ENCODE results near the gene KRTAP5-2.

Gene KRTAP5-2

DNA sequence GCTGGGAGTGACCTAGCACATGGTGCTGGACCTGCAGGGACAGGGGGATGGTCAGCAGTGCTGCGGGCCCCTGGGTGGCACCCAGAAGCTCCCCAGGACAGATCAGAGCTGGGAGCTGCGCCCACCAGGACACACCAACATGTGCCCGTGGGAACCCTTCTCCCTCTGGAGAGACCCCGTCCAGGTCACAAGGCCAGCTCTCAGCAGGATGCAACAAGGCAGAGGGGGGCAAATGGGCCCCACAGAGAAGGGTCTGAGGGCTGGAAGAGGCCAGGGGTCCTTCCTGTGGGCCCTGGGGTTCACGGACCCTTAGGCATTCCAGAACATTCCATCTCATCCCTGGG is 32.2 kb downstream of the KRTAP5-2 start:
- DNase-seq = no peak

DNA sequence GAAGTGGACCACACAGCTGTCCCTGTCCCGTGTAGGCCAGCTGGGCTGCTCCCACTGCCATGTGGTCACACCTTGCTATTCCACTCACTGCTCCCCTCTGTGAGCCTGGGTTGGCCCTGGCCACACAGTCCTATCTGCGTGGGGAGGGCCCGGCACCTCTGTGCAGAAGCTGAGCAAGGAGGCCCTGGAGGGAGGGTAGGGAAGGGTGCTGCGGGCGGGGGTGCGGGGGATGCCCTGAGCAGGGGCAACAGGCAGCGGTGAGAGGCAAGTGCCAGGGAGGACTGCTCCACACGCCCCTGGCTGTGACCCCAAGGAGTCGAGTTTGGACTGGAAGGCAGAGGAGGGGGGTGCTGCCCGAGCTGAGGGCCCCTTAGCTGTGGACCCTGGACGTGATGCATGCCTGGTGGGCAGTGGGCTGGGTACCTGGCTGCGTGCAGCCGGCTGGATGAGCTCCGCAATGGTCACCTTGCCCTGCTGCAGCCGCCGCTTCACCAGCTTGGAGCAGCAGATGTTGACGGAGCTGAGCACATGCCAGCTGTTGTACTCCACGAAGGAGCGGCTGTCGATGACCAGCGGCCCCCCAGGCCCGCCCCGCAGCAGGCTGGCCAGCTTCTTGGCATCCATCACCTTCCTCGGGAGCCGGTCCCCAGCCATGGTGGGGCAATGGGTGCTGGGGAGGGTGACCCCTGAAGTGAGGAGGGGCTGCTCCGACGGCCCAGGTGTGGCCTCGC is 32.8 kb downstream of the KRTAP5-2 start:
- no peak for DNase-seq

DNA sequence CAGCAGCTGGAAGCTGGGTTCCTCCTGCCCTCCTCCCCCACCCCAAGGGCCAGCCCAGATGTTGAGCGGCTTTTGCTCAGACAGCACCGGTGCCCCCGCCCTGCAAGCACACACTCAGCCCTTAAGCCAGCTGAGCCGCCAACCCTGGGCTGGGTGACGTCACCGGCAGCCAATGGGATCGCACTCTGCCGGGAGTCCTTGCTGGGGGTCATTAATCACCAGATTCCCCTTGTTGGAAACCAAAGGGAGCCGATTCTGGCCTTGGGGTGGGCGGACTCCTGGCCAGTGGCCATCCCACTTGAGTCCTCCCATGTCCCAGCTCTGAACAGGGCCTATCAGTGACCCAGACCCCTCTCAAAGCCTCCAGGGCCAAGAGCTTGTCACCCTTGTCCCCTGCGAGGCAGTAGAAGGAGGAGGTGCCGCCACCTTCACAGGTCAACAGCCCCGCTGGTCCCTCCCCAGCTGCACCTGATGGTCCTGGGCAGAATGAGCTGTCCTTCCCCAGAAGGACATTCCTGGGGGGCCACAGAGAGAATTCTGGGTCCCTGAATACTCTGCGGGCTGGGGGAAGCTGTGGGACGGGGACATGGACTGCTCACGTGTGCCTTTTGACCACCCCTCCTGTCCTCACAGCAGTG is 33.4 kb downstream of the KRTAP5-2 start:
- DNase-seq = no peak

DNA sequence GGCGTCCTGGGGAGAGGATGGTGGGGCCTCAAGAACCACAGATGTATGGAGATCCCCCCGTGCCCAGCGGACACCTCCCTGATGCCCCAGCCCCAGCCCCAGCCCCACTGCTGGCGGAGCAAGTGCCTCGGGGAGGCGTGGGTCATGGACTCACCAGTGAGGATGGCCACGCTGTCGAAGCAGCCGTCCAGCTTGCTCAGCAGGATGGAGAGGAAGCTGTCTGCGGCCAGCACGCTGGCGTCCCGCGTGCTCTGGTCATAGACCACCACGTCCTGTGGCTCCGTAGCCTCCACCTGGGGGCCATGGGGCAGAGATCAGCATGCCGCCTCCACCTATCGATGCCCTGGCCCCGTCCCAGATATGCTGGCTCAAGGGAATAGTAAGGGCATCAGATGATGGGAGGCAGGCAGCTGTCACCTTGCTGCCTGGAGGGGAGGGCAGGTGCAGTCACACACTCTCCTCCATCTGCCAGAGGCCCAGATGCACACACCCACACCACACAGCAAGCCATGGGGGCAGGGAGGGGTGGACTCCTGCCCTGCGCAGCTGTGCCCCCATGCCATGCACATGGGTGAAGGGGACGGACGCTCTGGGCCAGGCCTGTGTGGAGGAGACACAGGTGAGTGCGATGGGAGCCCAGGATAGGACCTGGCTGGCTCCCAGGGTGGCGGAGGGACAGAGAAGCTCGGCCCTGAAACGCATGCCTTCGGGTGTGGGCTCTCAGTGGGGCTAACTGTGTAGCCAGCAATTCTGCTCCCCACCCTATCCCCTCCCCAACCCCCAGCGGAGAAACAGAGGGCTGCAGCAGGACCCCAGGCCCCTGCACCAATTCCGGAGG is 34.2 kb downstream of the KRTAP5-2 start:
- DNase-seq = no peak

GRCh38 chr11:1563149-1563638 is 34.9 kb downstream of the KRTAP5-2 start:
- DNase-seq = no peak

- DNase-seq = no peak
Measured at GRCh38 chr11:1562469-1563148, 35.5 kb downstream of the KRTAP5-2 start.

- DNase-seq = no peak
Measured at GRCh38 chr11:1561955-1562354, 36.1 kb downstream of the KRTAP5-2 start.

- DNase-seq = no peak
Measured at GRCh38 chr11:1561266-1561665, 36.8 kb downstream of the KRTAP5-2 start.

DNA sequence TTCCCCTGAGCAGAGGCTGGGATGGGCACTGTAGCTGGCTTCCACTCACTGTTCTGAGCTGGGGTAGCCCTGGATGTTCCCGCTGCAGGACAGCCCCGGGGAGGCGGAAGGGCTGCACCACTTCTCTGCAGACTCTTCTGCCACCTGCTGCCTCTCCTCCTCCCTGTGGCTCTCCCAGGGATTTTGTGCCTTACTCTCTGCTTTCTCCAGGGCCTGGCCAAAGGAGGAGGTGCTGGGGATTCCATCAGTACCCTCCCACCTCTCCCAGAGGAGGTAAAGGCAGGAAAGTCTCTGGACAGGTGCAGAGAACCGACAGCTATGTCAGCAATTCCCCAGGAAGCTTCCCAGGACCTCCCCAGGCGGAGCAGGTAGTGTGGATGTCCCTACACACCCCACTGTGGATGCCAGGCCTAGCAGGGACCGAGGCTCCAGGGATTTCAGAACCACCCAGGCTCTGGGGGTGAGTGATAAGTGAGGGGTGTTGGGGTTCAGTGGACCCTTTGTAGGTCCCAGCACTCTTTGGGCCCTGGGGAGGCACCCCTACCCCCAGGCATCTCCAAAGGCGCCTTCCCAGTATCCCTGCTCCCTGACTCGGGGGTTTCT is 37.3 kb downstream of the KRTAP5-2 start:
- no peak for DNase-seq

DNA sequence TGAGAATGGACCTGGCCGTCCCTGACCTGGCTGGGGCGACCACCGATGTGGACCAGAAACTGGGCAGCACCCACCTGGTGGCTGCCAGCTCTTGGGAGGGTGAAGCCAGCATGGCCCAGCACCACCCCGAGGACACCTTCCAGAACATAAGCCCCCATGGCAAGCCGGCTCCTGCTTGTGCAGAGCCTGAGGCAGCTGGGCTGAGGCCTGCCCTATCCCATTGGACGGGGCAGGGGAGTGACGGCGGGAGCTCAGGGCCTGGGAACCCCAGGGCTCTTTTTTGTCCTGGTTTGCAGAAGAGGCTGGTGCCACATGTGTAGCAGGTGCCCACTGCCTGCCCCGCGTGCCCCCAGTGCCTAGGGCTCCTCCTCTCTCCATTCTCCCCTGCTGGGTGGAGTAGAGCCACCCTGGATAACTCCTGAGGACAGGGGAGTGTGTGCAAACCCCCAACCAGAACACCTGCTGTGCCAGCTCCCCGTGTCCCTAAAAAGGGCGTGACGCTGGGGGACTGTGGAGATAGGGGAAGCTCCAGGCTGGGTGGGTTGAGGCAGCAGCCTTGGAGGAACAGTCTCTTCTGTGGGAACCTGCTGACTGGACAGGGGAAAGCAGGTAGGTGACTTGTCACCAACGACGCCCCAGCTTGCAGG is 38.0 kb downstream of the KRTAP5-2 start:
- DNase-seq = no peak

DNA sequence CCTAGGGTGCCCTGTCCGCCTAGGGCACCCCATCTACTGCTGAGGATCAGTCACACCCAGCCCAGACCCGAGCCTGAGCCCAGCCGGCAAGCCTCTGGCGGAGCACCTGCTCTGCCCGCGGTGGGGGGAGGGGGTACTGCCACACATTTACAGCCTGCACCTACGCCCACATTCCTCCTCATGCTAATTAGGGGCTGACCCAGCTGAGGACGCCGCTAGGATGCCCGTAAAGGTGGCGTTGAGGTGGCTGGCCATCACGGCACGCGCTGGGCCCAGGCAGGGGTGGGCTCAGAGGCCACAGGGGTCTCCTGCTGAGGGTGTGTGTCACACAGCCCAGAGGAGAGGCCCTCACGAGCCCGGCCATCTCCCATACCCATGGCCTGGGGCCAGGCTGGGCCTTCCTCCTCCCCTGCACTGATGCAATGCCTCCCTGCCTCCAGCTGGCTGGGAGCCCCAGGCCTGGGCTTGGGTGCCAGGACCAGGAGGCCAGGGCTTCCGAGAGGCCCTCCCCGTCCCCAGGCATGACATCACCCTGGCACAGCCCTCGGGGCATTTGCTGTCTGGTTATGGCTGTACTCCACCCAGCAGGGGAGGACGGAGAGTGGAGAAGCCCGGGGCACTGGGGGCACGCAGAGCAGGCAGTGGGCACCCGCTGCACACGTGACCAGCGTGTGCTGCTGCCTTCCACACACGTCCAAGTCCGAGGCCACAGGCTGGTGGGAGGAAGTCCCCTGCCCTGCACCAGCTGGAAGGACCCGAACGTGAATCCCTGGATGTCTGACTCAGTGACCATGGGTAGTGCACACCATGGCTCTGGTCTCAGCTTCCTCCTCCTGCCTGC is 38.8 kb downstream of the KRTAP5-2 start:
- DNase-seq = no peak

GRCh38 chr11:1558775-1559110 is 39.4 kb downstream of the KRTAP5-2 start:
- no peak for DNase-seq

DNA sequence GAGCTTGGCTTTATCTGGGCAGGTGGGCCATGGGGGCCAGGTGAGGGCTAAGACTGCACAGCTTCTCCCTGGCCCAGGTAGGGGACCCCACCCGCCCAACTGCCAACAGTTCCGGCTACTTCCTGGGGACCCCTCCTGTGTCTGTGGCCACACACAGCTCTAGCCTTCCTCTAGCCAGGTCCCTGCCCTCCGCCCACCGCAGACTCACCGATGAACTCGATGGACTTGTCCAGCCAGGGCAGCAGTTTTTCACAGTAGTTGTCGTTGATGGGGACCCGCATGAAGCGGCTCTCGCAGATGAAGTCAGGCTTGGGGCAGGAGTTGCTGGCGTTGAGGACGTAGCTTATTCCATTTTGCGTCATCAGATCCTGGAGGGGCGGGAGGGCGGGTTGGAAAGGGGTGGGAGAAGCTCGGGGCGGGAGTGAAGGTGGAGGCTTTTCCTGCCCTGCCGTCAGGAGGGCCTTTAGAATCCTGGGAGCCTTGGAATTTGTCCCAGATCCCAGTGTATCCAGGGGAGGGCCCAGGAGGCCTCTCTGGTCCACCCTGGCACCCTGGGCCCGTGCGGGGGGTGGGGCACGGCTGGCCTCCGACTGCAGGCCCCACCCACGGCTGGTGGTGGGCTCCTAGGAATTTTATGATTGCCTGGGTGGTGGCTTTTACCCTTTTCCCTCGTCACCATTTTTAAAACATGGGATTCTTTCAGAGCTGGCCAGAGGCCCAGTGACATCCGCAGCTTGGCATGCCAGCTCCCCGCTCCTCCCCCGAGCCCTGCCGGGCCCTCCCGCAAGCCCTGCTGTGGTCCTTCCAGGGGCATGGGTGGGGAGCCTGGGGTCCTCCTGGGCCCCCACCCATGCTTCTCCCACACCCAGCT is 40.0 kb downstream of the KRTAP5-2 start:
- no peak for DNase-seq

GRCh38 chr11:1557051-1557884 is 40.8 kb downstream of the KRTAP5-2 start:
- DNase-seq = no peak

DNA sequence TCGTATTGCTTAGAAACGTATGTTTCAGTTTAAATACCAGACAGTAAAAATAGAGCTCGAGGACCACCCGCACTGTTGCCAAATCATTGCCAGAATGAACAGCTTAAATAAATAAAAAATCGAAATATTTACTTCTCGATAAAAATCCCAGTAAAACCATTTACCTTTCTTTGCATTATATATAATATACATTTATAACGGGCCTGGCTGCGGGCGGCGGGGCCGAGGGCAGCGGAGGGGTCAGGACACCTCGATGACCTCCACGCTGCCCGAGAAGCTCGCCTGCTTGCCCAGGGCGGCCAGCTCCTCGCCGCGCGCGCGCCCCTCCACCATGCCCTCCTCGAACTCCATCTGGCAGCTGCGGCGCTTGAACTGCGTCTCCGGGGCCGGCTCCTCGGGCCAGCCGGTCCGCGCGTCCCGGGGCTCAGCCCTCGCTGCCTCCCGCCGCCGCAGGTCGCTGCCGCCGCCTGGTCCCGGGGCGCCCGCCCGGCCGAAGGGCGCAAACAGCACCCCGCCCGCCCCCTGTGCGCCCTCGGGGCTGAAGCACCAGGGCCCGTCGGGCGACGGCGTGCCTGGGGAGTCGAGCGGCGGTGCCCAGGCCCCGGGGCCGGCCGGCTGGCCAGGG is 41.7 kb downstream of the KRTAP5-2 start:
- no peak for DNase-seq

- no peak for DNase-seq
Measured at GRCh38 chr11:1555713-1556153, 42.4 kb downstream of the KRTAP5-2 start.

DNA sequence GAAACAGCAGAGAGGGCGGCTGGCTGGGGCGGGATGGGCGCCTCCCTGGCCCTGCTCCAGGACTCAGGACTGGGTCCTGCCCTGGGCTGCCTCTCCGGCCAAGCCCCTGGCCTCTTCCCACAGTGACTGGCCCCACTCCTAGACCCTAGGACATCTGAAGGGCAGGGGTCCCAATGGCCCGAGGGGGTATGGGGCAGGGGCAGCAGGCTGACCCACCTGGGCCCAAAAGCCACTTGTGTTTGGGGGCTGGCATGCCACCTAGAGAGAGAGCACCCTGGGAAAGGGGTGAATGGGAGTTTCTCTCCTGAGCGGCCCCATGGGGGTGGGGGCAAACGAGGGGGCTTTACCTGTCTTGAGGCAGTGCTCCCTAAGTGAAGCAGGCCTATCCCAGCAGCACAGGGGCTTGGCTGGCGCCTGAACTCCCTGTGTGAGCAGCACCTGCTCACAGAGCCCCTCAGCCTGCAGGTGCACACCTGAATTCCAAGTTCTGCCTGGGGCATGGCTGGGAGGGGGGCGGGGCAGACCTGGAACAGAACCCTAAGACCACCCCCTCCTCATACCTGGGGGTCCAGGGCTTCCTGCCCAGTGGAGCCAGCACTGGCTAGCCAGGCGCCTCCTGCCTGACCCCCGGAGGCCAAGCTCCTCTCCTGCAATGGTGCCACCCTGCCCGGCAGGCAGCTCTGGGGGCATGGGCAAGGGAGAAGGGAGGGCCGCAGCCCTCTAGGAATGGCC is 42.9 kb downstream of the KRTAP5-2 start:
- DNase-seq = no peak
